Loucy (cell line): ENCODE results near the gene KIF16B.

Experiments
- EZH2phosphoT487 ChIP-seq: fragments of 200-600 bp; IDR thresholded peaks from 2 replicates; pipeline ENCODE4 v1.6.1; 2018; ENCODE audit warnings: antibody characterized with exemption, mild to moderate bottlenecking, moderate library complexity, borderline replicate concordance
- TF ChIP-seq, protein P1 (sequence below): fragments of 200-600 bp; sonication (generic); conservative IDR thresholded peaks from 2 replicates; pipeline ENCODE4 v1.5.1; 2014; ENCODE audit warnings: mild to moderate bottlenecking, antibody characterized with exemption, low read length

DNA sequence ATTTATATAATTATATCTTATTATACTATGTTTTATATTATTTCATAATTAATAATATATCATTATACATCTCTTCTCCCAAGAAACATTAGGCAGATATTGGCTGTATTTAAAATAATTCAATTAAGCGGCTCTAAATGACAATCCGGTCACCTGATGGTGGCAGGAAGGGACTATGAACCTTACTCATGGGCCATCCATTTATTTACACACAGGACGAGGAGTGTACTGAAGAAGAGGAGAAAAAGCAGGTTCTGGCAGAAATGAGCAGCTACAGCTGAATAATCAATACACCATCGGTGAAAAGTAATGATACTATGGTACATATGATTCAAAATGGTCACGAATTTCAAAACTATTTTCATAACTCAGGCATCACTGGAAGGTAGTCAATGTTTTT is 277.7 kb downstream of the KIF16B start:
- TF ChIP-seq, protein P1, sequence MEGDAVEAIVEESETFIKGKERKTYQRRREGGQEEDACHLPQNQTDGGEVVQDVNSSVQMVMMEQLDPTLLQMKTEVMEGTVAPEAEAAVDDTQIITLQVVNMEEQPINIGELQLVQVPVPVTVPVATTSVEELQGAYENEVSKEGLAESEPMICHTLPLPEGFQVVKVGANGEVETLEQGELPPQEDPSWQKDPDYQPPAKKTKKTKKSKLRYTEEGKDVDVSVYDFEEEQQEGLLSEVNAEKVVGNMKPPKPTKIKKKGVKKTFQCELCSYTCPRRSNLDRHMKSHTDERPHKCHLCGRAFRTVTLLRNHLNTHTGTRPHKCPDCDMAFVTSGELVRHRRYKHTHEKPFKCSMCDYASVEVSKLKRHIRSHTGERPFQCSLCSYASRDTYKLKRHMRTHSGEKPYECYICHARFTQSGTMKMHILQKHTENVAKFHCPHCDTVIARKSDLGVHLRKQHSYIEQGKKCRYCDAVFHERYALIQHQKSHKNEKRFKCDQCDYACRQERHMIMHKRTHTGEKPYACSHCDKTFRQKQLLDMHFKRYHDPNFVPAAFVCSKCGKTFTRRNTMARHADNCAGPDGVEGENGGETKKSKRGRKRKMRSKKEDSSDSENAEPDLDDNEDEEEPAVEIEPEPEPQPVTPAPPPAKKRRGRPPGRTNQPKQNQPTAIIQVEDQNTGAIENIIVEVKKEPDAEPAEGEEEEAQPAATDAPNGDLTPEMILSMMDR, result no peak
- TF ChIP-seq EZH2phosphoT487, result no peak
